WTC11 (cell line): ENCODE measurements around the gene NCKAP5. TPM values are rescaled to one million over a fixed set of nuclear protein-coding genes. Genes with fewer than 3 reads are reported as not detected.

Experiments used
- ATAC-seq: fragments of 200-7000 bp; cut with Tn5 transposase; 2 replicates; pipeline ENCODE4 v1.10.0; 2021; ENCODE audit warnings: mild to moderate bottlenecking, moderate library complexity
- CTCF ChIA-PET: fragments of 300-600 bp; sonication (Branson Sonifier 250); formaldehyde crosslinking; loops from one replicate; lab custom pipeline; 2021; ENCODE audit warnings: antibody characterized with exemption; lab: Charles Lee
- POLR2A ChIA-PET: fragments of 350-600 bp; sonication (Branson Sonifier 250); formaldehyde crosslinking; loops from one replicate; lab custom pipeline; 2021; ENCODE audit warnings: antibody characterized with exemption; lab: Charles Lee
- DNase-seq: peaks from one replicate; pipeline ENCODE4 v3.0.0; 2021; ENCODE audit warnings: low spot score
- H3K27ac Mint-ChIP-seq: 2 replicates; pipeline ENCODE4 v1.8.0; 2021; ENCODE audit warnings: mixed read lengths
- H3K27me3 Mint-ChIP-seq: 2 replicates; pipeline ENCODE4 v1.8.0; 2021; ENCODE audit warnings: low read depth, mild to moderate bottlenecking, moderate library complexity, mixed read lengths
- H3K36me3 Mint-ChIP-seq: 2 replicates; pipeline ENCODE4 v1.8.0; 2021; ENCODE audit warnings: mixed read lengths
- H3K4me1 Mint-ChIP-seq: 2 replicates; pipeline ENCODE4 v1.8.0; 2022; ENCODE audit warnings: mixed read lengths
- H3K4me3 Mint-ChIP-seq: 2 replicates; pipeline ENCODE4 v1.8.0; 2021; ENCODE audit warnings: mild to moderate bottlenecking, moderate library complexity, mixed read lengths
- H3K9me3 Mint-ChIP-seq: 2 replicates; pipeline ENCODE4 v1.8.0; 2021; ENCODE audit warnings: mixed read lengths
- AFF4 ChIP-seq: sonication (generic); formaldehyde crosslinking; IDR thresholded peaks from 2 replicates; pipeline ENCODE4 v1.8.1; 2023; ENCODE audit warnings: mild to moderate bottlenecking, missing genetic modification reagents, borderline replicate concordance
- CBFB ChIP-seq: sonication (generic); formaldehyde crosslinking; IDR thresholded peaks from 2 replicates; pipeline ENCODE4 v1.8.1; 2022; ENCODE audit warnings: mild to moderate bottlenecking, low read depth, missing genetic modification reagents
- CREB1 ChIP-seq: sonication (generic); formaldehyde crosslinking; IDR thresholded peaks from 2 replicates; pipeline ENCODE4 v1.8.0; 2023; ENCODE audit warnings: mild to moderate bottlenecking, missing genetic modification reagents
- ELF4 ChIP-seq: sonication (generic); formaldehyde crosslinking; IDR thresholded peaks from 2 replicates; pipeline ENCODE4 v1.8.1; 2022; ENCODE audit warnings: low read depth, mild to moderate bottlenecking, moderate library complexity, missing genetic modification reagents
- ETV6 ChIP-seq: sonication (generic); formaldehyde crosslinking; IDR thresholded peaks from 2 replicates; pipeline ENCODE4 v1.8.1; 2022; ENCODE audit warnings: mild to moderate bottlenecking, missing genetic modification reagents
- FOXP1 ChIP-seq: sonication (generic); formaldehyde crosslinking; IDR thresholded peaks from 2 replicates; pipeline ENCODE4 v1.8.0; 2022; ENCODE audit warnings: missing genetic modification reagents, mild to moderate bottlenecking, moderate library complexity, borderline replicate concordance
- FOXP4 ChIP-seq: sonication (generic); formaldehyde crosslinking; IDR thresholded peaks from 2 replicates; pipeline ENCODE4 v1.8.0; 2022; ENCODE audit warnings: mild to moderate bottlenecking, missing genetic modification reagents
- IRF1 ChIP-seq: sonication (generic); formaldehyde crosslinking; IDR thresholded peaks from 2 replicates; pipeline ENCODE4 v1.8.0; 2023; ENCODE audit warnings: missing genetic modification reagents
- NFYB ChIP-seq: sonication (generic); formaldehyde crosslinking; conservative IDR thresholded peaks from 2 replicates; pipeline ENCODE4 v1.8.0; 2022; ENCODE audit warnings: low read depth, missing genetic modification reagents
- RORB ChIP-seq: fragments of 250-450 bp; sonication (Bioruptor Pico); IDR thresholded peaks from 2 replicates; pipeline ENCODE4 v1.9.0; 2021; ENCODE audit warnings: mild to moderate bottlenecking
- ZBTB43 ChIP-seq: sonication (generic); formaldehyde crosslinking; IDR thresholded peaks from 2 replicates; pipeline ENCODE4 v1.8.1; 2023; ENCODE audit warnings: mild to moderate bottlenecking, missing genetic modification reagents
- ZNF396 ChIP-seq: fragments of 250-450 bp; sonication (Bioruptor Pico); IDR thresholded peaks from 2 replicates; pipeline ENCODE4 v1.8.0; 2021; ENCODE audit warnings: mild to moderate bottlenecking, moderate library complexity, borderline replicate concordance
- ZSCAN18 ChIP-seq: fragments of 250-450 bp; sonication (Bioruptor Pico); IDR thresholded peaks from 2 replicates; pipeline ENCODE4 v2.1.2; 2022; ENCODE audit warnings: mild to moderate bottlenecking, moderate library complexity
- total RNA-seq: library from RNA; stranded (reverse); gene quantifications from 3 replicates; pipeline ENCODE4 v1.2.3, GENCODE V29; 2021

Gene NCKAP5
- total RNA-seq, 1 experiment from 2014 or later = 0.55 TPM

GRCh38 chr2:132974467-132975095, 593.7 kb downstream of the NCKAP5 start (continued):
- TF ChIP-seq AFF4 (CRISPR knock-in tag) = no peak
- no peak for TF ChIP-seq CBFB

- peaks cover 7% of the 10 kb centered on the region for H3K9me3 Mint-ChIP-seq
- no peaks in the 10 kb centered on the region for H3K36me3 Mint-ChIP-seq
- no peak overlapping the region for H3K4me3 Mint-ChIP-seq
- ChIA-PET POLR2A (no interaction called here), CTCF (no interaction called here)
- H3K27me3 Mint-ChIP-seq = no peaks in the 10 kb centered on the region
- ATAC-seq (no peak), DNase-seq (no peak)
- TF ChIP-seq RORB (CRISPR knock-in tag) (no peak), ELF4 (CRISPR knock-in tag) (no peak), ZSCAN18 (CRISPR knock-in tag) (no peak), FOXP1 (no peak), IRF1 (CRISPR knock-in tag) (no peak), ZBTB43 (CRISPR knock-in tag) (no peak), ETV6 (CRISPR knock-in tag) (no peak), FOXP4 (no peak), NFYB (CRISPR knock-in tag) (no peak), ZNF396 (CRISPR knock-in tag) (no peak), CREB1 (CRISPR knock-in tag) (no peak)
- H3K27ac Mint-ChIP-seq = no peak overlapping the region
- H3K4me1 Mint-ChIP-seq = peaks cover 19% of the 10 kb centered on the region
Measured at GRCh38 chr2:132971310-132972061, 596.8 kb downstream of the NCKAP5 start.
